GM21367 (cell line): Measurements from ENCODE around the gene NME3.

Experiments
- ATAC-seq: cut with Tn5 transposase; IDR thresholded peaks from one replicate; pipeline ENCODE4 v1.9.1; 2021; ENCODE audit not compliant: unreplicated experiment

The NME3 gene

DNA sequence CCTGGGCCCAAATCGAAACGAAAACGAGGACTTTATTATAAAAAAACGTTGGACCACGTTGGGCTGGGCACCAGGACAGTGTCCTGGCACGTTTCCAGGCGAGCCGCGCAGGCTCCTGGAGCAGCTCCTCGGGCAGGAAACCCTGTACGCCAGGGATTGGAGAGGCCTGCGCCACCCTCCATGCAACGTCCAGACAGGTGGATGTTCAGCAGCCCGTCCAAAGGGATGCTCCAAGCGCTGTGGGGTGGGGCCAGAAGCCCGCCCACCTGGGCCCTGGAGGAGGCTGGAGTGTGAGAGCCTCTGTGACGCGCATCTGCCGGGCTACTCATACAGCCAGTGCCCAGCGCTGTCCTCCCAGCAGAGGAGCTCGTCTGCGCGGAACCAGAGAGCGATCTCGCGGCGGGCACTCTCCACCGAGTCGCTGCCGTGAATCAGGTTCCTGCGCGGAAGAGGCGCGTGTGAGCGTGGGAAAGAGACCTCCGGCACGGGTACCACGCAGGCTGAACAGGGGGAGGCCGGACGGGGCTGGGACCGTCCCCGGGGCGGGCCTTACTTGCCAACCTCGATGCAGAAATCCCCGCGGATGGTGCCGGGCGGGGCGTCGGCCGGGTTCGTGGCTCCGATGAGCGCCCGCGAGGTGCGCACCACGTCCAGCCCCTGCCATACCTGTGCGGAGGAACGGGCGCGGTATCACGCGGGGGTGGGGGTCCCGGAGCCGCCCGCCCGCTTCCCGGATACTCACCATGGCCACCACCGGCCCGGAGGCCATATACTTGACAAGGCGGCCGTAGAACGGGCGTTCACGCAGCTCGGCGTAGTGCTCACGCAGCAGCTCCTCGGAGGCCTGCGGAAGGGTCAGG is 785 bp downstream of the NME3 start:
- no peak for ATAC-seq

DNA sequence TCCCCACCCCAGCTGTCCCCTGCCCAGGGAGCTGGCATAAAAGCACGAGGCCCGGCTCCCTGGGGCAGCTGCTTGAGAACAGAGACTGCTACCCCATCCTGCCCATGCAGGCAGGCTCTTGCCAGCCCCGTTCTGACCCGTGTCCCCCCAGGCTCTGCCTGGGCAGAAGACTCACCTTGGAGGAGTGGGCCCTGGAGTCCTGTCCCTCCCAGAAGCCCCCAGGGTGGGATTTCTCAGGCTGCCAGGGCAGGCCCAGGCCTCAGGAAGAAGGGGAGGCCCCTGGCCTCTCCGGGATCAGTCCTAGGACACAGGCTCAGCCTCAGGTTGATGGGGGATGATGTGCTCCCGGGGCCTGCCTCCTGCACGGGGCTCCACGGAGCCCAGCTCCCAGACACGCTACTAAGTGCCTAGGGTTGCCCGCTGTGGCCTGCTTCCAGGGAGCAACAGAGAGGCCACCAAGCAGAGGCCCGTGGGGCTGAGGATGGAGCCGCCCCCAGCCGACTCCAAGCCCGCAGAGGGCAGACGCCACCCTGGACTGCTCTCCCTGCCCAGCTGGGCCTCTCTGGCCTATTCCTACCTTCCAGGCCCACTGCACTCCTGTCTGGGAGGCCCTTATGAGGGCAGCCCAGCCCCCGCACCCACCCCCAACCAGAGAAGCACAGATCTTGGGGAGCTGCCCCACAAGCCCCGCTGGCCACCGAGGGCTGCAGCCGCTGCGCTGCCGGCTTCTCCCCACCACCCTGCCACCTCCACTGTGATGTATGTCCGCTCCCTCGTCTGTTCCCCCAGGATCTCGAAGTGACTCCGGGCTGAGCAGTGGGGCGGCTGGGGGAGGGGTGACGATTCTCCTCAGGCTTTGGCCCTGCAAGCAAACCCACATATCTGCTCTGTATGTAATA is 1.7 kb downstream of the NME3 start:
- ATAC-seq: no peak

DNA sequence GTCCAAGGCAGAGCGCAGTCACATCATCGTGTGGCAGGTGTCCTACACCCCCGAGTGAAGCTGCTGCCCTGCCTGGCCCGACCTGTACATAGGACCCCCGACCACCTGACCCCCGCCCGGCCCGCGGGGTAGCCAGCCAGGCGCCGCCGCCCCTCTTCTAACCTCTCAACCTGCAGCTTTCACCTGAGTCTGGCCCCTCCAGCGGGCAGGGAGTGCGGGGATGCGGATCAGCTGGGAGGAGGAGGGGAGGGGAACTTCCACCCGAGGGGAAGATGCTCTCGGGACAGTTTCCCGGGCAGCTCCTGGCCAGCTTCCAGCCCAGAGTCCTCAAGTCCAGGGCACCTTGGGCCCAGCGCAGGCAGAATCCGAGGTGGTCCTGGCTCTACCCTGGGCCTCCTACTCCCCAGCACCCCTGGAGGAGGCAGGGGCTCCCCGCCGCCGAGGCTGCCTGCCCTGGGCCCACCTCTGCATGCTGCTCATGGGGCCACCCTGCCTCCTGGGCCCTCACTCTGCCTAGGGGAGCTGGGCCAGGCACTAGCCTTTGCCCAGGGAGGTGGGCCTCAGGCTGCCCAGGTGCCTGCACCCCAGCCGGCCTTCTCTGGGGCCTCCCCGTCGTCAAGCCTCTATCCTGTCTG is 2.5 kb downstream of the NME3 start:
- ATAC-seq: no peak

DNA sequence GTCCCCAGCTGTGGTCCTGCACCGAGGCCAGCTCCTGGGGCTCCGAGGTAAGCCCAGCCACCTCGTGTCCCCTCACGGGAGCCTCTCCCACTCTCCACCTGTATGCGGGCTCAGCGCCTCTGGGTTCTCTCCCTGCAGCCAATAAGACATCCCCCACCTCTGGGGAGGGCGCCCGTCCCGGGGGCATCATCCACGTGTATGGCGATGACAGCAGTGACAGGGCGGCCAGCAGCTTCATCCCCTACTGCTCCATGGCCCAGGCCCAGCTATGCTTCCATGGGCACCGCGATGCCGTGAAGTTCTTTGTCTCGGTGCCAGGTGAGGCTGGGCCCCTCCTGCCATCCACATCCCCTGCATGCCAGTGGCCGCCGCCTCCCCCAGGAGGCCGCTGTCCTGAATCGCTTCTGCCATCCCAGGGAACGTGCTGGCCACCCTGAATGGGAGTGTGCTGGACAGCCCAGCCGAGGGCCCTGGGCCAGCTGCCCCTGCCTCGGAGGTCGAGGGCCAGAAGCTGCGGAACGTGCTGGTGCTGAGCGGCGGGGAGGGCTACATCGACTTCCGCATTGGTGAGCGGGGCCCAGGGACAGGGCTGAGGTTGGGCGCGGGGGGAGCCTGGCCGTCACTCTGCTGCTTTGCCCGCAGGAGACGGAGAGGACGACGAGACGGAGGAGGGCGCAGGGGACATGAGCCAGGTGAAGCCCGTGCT is 3.1 kb downstream of the NME3 start:
- ATAC-seq: no peak

DNA sequence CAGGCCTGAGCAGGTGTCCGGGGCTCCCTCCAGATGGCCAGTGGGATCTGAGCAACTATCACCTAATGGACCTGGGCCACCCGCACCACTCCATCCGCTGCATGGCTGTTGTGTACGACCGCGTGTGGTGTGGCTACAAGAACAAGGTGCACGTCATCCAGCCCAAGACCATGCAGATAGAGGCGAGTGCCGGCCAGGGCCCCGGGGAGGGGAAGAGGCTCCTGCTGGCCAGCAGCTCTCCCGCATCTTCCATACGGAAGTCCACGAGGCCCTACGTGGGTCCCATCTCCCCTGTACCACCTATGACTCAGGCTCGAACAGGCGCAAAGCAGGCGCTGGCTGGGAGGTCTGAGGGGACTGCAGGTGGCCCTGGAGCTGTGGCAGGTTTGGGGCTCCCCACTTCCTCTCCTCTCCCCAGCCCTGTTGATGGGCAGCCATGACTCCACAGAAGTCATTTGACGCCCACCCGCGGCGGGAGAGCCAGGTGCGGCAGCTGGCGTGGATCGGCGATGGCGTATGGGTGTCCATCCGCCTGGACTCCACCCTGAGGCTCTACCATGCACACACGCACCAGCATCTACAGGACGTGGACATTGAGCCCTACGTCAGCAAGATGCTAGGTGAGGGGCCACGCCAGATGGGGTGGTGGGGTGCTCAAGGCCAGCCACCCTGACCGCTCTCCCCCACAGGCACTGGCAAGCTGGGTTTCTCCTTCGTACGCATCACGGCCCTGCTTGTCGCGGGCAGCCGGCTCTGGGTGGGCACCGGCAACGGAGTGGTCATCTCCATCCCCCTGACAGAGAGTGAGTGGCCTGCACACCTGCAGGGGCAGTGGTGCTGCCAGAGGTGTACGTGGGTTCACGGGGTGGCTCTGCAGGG is 4.0 kb downstream of the NME3 start:
- ATAC-seq: no peak

DNA sequence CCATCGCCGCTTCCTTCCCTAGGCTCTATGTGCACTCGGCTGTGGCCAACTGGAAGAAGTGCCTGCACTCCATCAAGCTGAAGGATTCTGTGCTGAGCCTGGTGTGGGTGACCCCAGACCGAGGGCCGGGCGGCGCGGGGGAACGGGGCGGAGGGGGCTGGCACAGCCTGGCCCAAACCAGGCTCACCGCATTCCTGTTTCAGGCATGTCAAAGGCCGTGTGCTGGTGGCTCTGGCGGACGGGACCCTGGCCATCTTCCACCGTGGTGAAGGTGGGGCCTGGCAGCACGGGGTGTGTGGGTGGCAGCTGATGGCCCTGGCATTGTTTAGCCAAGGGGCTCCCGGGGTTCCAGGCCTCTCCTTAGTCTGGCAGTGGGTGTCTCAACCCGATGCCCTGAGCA is 4.6 kb downstream of the NME3 start:
- no peak for ATAC-seq

DNA sequence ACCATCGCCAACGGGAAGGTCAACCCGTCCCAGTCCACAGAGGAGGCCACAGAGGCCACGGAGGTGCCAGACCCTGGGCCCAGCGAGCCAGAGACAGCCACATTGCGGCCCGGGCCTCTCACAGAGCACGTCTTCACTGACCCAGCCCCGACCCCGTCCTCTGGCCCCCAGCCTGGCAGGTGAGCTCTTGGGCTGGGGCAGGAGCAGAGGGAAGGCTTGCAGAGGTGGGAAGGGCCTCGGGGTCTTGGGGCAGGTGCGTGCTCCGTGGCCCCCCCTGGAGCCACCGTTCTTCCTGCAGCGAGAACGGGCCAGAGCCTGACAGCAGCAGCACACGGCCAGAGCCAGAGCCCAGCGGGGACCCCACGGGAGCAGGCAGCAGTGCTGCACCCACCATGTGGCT is 5.1 kb downstream of the NME3 start:
- no peak for ATAC-seq

DNA sequence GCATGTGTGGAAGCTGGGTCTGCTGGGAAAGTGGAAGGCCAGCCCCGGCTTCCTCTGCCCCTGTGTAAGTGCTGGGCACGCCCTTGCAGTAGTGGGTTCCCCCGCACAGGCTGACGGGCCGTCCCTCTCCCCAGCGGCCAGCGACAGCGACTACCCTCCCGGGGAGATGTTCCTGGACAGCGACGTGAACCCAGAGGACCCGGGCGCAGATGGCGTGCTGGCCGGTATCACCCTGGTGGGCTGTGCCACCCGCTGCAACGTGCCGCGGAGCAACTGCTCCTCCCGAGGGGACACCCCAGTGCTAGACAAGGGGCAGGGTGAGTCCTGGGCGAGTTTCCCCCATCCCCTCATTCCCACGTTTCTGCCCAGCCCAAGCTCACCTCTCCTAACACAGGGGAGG is 5.5 kb downstream of the NME3 start:
- ATAC-seq: no peak

DNA sequence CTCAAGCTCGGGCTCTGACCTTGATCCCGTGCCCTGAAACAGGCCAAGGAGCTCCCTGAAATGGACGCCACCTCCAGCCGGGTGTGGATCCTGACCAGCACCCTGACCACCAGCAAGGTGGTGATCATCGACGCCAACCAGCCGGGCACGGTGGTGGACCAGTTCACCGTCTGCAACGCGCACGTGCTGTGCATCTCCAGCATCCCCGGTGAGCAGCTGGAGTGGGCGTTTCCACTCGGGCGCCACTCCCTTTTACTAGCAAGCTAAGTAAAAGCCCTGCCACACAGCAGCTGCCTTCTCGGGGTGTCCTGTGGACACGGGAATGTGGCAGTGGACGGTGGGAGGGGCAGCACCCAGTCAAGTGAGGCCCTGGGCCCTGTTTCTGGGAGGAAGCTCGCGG is 6.4 kb downstream of the NME3 start:
- ATAC-seq: no peak

DNA sequence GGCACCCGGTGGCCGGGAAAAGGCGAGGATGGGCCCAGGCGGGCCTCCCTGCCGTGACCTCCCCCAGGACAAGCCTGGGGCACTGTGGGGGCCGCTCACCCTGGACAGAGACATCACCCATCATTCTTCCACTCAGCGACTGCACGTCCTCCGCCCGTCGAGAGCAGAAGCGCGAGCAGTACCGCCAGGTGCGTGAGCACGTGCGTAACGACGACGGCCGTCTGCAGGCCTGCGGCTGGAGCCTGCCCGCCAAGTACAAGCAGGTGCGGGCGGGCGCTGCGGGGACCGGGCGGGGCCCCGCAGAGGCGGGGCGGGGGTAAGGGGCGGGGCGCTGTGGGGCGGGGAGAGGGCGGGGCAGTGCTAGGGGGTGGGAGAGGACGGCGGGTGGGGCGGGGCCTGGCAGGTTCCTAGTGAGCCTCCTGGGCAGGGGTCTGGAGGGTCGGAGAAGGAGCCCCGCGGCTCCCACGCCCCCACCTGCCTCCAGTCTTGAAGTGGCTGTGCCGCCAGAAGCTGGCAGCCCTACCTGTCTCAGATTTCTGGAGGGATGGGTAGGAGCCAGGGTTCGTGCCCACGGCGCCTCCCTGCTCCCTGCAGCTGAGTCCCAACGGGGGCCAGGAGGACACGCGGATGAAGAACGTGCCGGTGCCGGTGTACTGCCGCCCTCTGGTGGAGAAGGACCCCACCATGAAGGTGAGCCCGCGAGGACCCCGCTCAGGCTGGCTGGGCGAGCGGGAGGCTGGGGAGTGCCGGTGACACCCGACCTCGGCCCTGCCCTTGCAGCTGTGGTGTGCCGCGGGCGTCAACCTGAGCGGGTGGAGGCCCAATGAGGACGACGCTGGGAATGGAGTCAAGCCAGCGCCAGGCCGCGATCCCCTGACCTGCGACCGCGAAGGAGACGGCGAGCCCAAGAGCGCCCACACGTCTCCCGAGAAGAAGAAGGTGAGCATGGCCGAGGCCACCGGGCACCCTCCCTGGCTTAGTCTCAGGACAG is 7.5 kb downstream of the NME3 start:
- ATAC-seq: no peak

DNA sequence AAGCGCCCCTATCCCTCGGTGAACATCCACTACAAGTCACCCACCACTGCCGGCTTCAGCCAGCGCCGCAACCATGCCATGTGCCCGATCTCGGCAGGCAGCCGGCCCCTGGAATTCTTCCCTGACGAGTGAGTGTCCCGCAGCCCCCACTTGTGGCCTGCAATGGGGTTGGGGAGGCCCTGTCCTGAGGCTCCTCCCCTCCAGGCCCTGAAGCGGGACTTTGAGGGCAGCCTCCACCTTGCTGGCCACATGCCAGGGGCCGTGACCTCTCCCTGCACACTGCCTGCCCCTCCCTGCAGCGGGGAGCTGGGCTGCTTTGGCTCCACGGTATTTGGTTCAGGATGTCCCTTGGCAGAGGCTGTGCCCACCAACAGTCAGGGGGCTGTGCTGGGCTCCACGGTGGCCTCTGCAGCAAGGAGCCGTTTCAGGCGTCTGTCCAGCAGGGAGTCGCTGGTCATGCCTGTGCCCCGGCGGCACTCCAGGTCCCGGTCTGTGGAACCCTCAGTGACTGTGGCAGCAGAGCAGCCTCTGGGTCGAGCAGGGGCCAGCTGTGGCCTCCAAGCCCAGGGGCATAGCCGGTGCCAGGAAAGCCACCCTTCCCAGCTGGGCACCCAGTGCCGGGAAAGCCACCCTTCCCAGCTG is 8.3 kb downstream of the NME3 start:
- no peak for ATAC-seq

DNA sequence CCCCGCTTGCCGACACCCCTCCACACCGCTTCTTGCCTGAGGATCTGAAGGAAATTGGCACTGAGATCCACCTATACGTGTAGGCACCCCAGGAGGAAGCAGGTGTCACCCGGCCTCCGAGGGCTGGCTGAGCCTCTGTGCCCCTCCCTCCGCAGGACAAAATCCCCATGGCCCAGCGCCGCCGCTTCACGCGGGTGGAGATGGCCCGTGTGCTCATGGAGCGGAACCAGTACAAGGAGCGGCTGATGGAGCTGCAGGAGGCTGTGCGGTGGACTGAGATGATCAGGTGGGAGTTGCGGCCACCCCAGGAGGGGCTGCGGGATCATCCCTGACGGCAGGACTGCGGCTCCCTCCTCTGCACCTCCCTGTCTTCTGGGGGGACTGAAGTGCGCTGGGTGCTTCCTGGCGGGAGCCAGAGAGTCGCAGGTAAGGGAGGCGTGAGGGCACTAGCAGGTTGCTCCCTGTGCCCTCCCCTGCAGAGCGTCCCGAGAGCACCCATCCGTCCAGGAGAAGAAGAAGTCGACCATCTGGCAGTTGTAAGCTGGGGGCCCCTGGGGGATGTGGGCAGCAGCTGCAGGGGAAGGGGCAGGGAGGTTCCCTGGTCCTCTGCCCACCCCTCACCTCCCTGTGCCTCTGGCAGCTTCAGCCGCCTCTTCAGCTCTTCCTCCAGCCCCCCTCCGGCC is 9.0 kb downstream of the NME3 start:
- no peak for ATAC-seq

DNA sequence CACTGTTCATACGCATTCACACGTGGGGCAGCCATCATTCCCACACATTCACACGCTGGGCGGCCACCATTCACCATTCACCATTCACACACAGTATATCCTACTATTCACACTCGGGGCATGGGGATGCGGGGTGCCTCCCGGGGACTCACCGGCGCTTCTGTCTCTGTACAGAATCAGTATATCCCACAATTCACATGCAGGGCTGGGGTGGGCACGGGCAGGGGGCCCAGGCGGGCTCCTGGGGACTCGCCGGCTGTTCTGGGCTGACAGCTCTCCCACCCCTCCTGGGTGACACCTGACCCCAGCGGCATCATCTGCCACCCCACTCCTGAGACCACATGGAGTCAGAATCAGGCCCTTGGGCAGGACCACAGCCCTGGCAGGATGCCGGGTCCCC is 9.6 kb downstream of the NME3 start:
- no peak for ATAC-seq

DNA sequence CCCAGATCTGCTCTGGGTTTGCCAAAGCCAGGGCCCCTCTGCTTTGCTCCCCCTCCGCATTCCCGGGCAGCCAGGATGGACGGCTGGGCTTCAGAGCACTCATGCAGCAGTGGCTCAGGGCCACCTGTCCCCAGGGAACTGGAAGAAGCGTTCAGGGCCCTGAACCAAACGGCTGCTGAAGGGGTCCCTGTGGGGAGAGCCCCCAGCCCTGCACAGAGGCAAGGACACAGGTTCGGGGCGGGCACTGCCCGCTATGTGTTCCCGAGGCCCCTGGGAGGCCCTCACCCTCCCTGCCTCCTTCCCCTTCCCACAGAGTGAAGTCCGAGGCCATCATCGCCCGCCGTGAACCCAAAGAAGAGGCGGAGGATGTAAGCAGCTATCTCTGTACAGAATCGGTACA is 10.4 kb downstream of the NME3 start:
- ATAC-seq: no peak

DNA sequence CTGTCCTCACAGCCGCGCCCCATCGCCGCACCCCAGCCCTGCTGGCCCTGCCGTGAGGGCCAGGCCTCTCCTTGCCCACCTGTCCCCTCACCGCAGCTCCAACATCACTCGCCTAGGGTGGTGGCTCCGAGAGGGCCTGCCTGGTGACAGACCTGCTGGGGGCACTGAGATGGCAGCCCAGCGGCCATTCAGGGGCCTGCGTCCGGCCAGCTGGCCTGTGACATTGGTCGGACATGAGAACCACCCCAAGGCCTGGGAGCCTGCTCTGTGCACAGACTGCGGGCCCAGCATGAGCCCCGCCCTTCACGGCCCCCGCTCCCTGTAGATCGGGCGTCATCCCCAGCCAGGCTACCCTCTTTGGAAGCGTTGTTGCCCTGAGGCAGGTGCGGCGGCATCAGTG is 11.8 kb downstream of the NME3 start:
- ATAC-seq: no peak

DNA sequence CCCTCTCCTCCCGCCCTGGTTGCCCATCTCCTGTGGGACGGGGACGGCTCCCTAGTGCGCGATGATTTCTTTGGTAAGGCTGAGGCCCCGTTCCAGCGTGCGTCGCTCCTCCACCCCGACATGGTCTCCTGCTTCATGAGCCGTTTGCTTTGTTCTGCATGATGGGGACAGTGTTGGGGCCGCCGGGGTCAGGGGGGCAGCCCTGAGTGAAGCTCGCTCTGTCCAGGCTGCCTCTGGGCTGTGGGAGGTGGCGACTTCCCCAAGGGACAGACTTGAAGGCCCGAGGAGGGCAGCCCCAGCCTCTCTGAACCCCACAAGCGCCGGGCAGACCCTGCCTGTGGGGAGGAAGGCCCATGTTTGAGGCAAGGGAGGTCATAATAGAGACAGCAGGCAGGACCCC is 12.4 kb downstream of the NME3 start:
- ATAC-seq: no peak

DNA sequence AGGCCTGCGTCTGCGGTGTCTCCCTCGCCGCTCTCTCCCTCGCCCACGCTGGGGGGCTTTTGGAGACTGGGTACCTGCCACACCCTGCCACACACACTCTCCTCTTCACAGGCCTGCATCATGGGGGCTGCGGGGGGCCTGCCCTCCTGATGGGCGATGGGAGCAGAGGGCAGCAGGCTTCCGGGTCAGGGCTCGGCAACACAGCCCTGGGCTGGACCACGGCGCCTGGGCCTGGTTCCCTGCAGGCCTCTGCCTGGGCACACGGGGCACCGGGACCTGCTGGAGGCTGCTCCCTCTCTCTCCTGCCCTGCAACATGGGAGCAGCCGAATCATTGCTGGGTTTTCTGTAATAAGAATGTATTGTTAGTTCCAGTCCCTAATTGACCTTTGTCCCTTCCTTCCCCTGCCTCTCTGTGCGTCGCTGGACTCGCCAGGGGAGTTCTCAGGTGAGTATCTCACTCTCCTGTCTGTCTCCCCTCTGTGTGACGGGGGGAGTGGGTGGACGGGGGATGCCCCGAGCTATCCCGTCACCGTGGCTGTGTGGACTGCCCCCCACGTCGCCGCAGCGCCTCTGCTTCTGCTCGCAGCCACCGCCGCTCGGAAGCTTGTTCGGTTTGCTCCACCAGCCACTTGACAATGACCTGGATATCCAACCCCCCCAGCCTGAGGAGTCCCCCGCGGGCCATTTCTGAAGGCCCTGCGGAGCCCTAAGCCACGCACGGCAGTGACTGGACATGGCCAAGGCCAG is 13.5 kb downstream of the NME3 start:
- no peak for ATAC-seq
